Subcutaneous adipose tissue (tissue), 4 donors: ENCODE measurements around the gene TUBG2. TPM values are rescaled to one million over a fixed set of nuclear protein-coding genes. Genes with fewer than 3 reads are reported as not detected.

Experiments used
- CTCF ChIP-seq: fragments of 450-650 bp; IDR thresholded peaks from one replicate; pipeline ENCODE4 v1.5.1; 2016; ENCODE audit warnings: low read depth, mild to moderate bottlenecking, control low read depth, antibody characterized with exemption, moderate library complexity
- total RNA-seq, 4 donors: library from RNA; depleted of rRNA; stranded (reverse); fragments of >200 nt; gene quantifications; one replicate each; pipeline ENCODE4 v1.1.0, GENCODE V29; 2016

TUBG2 gene
- total RNA-seq, 4 donors from 2014 or later = 12.1 to 29.6 (median 21.2) TPM

- TF ChIP-seq CTCF = no peak
Observed at GRCh38 chr17:42683407-42684034, 24.4 kb downstream of the TUBG2 start.

- no peak for TF ChIP-seq CTCF
Observed at GRCh38 chr17:42684929-42685556, 26.0 kb downstream of the TUBG2 start.

DNA sequence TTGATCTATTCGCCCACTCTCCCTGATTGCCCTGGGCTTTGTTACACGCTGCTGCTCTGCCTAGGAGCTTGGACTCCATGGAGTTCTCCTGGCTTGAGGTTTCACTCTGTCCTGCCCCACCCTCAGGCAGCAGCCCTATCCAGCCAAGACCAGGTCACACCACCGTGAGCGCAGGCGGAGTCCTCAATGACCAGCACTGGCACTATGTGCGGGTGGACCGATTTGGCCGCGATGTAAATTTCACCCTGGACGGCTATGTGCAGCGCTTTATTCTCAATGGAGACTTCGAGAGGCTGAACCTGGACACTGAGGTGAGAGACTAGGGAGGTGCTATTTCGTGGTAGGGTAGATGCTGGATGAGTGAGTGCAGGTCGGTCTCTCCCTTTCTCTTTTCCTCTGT lies 26.7 kb downstream of the TUBG2 start:
- no peak for TF ChIP-seq CTCF

DNA sequence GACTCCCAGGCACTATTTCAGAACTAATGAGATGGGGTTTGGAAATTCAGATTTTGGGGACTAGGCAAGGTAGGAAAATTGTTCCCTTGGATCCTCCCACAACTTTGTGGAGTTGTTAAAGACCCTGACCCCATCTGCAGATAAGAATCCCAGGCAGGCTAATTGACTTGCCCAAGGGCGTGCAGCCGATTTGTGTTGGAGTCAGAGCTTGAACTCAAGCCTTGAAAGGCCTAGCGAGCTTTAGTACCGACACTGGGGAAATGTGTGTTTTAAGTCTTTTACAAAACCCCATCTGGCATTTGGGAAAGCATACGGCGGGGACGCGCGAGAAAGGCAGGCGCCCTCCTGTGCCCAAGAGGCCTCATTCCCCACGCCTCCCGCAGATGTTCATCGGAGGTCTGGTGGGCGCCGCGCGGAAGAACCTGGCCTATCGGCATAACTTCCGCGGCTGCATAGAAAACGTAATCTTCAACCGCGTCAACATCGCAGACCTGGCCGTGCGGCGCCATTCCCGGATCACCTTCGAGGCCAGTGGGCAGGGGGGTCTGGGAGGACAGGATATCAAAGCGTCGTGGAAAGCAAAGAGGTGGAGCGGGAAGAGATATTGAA lies 27.5 kb downstream of the TUBG2 start:
- no peak for TF ChIP-seq CTCF

DNA sequence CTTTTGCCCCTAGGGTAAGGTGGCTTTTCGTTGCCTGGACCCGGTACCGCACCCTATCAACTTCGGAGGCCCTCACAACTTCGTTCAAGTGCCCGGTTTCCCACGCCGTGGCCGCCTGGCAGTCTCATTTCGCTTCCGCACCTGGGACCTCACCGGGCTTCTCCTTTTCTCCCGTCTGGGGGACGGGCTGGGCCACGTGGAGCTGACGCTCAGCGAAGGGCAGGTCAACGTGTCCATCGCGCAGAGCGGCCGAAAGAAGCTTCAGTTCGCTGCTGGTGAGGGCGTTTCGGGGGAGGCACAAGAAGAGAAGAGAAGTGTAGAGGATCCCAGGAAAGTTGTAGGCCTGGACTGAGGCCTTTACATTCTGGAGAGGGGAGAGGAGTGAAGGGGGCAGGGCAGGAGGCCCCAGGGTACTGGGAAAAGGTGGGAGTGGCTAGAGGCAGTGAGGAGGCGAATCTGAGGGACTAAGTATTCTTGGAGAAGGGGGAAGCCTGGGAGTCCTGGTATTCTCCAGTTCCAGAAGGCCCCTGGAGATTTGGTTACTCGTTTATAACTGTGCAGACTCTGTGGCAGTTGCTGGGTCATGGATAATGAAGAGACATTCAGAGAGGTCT lies 28.7 kb downstream of the TUBG2 start:
- no peak for TF ChIP-seq CTCF

- no peak for TF ChIP-seq CTCF
Observed at GRCh38 chr17:42690596-42690995, 31.5 kb downstream of the TUBG2 start.

- TF ChIP-seq CTCF = no peak
Observed at GRCh38 chr17:42691021-42691545, 32.0 kb downstream of the TUBG2 start.
